Dermis blood vessel endothelial cell (primary cell): ENCODE data around the gene PLEKHG1. TPM values are rescaled to one million over a fixed set of nuclear protein-coding genes. Genes with fewer than 3 reads are reported as not detected.

Experiments
- DNase-seq: peaks from one replicate; pipeline ENCODE4 v3.0.0; 2010
- total RNA-seq: library from RNA; depleted of rRNA; stranded (reverse); fragments of >200 nt; gene quantifications from 2 replicates; pipeline ENCODE4 v1.2.3, GENCODE V29; 2014

The PLEKHG1 gene
- 42.3 and 74.5 TPM in 2 replicates for total RNA-seq

DNA sequence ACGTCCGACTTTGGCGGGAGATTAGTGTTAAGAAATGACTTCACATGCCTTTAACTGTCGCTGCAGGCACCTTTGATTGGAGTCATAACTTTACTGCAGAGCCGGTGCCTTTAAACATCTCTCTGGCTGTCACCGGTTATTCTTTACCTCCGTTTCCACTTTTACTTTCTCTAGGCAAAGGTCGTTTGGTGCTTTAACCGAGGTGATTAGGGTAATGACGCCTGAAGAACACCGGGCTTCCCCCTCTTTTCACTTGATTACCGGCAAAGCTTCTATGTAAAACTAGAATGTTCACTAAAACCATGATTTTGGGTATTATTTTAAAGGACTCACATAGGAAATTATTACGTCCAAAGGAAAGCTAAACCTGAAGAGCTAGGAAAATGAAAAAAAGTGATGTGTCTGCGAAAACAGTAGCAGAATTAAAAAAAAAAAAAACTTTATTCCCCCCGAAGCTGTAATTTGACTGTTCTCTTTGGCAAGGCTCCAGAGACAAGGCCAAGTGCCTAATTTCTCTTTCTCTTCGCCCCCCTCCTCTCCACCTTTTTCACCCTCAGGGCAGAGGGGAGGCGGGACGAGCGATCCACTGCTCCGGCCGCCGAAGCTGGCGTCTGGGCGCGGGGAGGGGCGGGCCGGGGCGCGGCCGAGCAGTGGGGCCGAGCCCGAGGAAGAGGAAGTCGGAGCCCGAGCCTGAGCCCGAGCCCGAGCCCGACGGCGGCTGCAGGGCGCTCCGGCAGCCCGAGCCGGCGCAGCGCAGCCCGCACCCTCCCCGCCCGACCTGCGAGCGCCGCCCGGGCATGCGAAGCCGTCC lies at the start of gene PLEKHG1:
PLEKHG1 (plus strand) TSS at position 687 of the 811 bp plus-strand sequence. CDS start 133,797 bp downstream, outside the sequence.
- peak; percentile 78 for DNase-seq

DNA sequence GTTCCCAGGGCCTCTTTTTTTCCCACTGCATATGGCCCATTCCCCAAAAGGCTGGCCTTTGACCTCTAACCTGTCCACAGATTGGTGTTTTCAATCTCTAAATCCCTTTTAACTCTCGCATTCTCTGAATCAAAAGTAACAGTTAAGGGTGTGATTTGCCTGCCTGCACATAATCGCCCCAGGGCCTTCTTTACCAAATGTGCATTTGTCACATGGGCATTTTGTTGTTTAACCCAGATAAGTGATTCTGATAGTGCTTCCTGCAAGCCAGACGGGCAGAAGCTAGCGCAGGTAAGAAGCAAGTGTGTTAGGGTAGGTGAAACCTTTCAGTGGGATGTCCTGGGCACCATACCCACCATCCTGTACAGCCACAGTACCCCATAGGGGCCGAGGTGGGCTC lies 49.4 kb upstream of the PLEKHG1 start:
- DNase-seq, result no peak

DNA sequence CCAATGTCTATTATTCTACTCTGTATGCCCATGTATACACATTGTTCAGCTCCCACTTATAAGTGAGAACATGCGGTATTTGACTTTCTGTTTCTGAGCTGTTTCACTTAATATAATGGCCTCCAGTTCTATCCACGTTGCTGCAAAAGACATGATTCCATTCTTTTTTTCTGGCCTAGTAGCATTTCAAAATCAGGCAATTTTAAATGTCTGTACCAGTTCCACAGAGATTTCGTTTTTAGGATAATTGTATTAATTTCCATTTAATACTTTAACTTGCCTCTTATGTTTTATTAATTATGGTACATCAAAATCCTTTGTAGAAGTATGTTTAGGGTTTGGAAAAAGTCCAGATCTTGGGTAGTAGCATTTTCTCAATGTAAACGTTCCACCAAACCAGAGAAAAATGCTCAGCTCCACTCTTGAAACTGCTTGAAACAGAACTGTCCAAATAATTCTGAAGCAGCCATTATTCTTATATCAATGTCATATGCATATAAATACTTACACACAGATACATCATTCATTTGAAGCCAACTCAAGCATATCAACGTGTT lies 42.6 kb upstream of the PLEKHG1 start:
- no peak for DNase-seq

DNA sequence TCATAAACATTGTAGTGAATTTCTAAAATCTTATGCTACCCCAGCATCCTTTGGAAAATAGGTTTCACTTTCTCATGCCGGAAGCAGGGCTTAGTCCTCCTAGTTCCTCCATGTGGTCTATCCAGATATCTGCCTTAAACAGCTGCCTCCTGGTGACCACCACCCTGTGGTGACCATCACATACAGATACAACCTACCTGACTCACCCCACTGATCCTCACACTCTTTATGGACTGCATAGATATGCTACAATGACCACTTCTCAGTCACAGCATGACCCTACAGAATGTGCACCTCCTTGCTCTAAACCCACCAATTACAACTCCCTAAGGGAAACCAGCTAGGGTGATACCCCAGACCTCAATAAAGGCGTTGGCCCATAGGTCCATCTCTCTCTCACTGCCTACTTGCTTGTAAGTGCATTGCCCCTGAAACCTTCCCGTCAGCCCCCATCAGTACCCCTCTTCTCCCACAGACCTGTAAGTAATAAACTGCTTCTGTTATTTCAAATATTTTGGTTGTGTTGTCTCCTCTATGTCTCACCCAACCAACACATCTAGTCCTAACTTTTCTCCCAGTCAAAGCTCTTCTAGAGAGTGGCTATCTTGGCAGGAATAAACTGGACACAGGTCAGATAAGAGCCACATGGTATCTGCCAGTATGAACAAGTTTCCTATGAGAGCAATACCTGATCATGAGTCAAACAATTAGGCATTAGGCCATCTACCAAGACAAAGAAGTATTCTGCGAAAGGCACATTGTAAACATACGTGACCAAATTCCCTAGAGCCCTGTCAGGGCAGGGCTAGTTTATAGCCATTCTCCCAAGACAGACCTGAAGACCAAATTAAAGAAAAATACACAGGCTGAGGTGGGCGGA lies 39.4 kb upstream of the PLEKHG1 start:
- DNase-seq, result no peak

DNA sequence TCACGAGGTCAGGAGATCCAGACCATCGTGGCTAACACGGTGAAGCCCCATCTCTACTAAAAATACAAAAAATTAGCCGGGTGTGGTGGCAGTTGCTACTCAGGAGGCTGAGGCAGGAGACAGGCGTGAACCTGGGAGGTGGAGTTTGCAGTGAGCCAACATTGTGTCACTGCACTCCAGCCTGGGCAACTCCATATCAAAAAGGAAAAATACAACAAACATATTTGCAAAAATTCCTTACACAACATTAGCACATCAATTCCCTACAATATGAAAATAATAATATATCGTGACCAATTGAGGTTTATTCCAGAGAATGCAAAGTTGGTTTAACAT lies 38.8 kb upstream of the PLEKHG1 start:
- DNase-seq, result no peak

DNA sequence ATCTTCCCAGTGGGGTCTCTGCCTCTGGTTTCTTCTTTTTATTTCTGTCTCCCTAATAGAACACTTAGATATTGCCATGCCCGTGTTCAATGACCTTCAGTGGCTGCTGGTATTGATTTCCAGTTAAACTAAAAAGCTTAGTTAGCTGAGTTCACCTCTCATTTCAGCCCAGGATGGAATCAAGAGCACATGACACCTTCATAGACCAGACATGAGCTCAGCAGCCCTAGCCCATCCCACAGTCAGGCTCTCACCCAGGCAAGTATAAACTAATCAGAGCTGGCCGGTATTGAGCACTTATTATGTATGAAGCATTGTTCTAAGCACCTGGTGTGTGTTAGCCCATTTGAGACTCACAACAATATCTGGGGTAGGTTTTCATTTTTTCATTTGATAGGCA lies 33.7 kb upstream of the PLEKHG1 start:
- no peak for DNase-seq

DNA sequence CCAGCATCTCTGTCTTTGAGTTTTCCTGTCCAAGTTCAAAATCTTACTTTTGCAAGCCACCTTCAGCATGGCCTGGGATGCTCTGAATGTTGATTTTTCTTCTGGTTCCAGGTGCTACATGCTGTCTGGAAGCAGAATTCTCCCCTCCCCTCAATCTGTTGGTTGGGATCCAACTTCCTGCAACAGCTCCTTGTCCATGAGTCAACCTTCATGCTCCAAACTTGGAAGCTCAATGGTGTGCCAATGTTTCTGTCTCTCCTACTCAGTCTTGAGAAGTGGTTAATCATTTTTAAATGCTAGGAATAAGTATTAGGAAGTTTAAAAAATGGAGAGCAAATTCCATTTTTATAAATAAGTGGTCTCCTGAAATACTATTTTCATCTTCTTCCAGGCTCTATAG lies 33.2 kb upstream of the PLEKHG1 start:
- peak; percentile 6 for DNase-seq

DNA sequence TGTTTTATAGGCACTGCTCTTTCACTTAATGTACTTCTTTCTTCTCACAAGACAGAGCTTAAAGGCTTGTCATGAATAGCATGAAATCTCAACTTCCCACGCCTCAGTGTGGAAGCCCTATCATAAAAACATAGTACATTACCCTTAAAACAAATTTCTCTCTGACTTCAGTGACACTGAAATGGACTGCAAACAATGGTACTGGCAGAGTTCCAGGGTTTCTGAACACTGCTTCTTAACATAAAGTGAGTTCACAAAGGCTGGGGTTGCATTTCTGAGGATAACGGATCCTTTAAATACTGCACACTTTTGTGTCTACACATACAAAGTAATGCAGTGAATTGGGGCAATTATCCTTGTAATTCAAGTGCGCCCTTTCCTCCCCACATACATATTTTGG lies 32.3 kb upstream of the PLEKHG1 start:
- DNase-seq, result peak; percentile 75

DNA sequence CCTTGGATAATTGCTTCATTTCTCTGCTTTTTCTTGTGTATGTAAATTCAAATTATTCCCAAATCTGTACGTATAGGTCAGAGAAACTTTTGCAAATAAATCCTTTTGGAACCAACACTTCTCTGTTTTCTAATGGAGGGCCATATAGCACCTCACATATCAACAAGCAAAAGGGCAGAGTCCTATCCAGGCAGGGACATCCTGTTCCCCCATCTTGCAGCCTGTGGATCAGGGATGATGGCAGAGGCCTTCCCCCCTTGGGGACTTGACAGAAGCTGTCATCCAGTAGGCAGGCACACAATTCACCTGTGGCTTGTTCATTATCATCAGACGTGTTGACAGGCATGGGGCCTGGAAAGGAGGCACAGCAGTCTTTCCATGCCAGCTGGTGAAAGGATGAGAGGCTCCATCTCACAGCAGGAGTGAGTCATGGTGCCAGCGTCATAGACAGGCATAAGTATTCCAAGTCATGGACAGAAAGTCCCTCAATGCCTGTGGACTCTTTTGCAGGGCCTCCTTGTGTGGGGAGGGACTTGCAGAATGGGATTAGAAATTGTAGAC lies 31.8 kb upstream of the PLEKHG1 start:
- DNase-seq, result peak; percentile 17

DNA sequence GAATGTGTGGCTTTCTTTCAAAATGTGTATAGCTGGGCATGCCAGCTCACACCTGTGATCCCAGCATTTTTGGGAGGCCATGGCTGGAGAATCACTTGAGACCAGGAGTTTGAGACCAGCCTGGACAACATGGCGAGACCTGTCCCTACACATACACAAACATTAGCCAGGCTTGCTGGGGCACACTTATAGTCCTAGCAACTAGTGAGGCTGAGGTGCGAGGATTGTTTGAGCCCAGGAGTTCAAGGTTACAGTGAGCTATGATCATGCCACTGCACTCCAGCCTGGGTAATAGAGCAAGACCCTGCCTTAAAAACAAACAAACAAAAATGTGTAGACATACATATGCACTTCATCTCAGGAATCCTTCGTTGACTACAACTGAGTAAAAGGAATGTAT lies 31.1 kb upstream of the PLEKHG1 start:
- no peak for DNase-seq

DNA sequence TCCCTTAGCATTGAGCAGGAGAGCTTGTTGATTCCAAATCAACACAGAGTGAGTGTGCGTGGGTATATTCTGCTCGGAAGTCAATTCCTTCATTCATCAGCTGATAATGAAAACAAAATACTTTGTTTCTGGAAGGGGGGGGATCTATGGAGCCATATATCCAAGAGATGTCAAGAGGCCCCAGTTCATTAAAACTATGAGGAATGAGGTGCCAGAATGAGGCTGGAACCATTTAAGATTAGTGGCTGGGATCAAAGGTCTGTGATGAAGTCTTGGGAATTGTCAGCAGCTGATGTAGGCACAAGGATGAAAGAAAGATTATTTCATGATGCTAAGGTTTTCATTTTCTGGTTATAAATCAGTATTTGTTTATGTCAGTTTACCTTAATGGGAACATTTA lies 30.5 kb upstream of the PLEKHG1 start:
- DNase-seq, result no peak

DNA sequence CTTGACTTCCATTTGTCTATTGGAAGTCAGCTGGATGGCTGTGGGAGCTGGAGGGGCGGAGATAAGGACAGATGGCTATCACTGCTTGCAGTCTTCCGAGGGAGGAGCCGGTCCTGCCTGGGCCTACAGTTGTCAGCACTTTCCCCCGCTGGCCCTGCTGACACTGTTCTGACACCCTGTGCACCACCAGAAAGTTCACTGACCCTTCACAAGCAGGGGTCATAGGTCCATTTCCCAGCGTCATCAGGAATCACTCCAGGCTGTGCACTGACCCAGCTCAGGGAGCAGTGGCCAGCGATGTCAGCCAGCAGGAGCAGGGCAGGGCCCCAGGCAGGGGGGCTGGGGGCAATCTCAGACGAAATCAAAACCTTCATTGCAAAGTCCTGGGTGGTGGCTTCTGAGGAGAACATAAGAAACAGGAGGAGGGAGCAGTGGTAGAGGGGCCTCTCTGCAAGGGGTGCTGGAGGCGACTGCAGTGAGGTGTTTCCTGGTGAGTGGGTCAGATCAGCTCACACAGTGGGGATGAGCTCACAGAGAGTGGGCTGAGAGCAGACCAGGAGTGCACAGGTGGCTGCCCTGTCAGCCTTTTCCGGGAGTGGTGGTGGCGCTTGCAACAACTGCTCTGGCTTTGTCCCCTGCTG lies 26.5 kb upstream of the PLEKHG1 start:
- DNase-seq, result no peak

DNA sequence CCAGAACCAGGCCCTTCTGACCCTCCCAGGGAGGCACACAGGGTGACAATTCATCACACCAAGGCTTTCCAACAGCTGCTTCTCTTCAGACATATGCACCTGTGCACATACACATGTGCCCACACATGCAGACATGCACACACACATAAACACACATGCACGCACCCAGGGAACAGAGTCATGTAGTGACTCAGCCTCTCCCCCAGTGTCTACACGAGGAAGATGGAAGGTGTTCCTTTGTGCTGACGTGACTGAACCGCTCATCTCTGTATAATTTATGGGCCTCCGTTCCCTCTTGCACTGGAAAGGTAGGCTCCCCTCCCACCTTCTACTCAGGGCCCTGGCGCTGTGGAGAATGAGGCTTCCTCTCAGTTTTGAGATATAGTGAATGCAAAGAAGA lies 23.8 kb upstream of the PLEKHG1 start:
- DNase-seq, result no peak

DNA sequence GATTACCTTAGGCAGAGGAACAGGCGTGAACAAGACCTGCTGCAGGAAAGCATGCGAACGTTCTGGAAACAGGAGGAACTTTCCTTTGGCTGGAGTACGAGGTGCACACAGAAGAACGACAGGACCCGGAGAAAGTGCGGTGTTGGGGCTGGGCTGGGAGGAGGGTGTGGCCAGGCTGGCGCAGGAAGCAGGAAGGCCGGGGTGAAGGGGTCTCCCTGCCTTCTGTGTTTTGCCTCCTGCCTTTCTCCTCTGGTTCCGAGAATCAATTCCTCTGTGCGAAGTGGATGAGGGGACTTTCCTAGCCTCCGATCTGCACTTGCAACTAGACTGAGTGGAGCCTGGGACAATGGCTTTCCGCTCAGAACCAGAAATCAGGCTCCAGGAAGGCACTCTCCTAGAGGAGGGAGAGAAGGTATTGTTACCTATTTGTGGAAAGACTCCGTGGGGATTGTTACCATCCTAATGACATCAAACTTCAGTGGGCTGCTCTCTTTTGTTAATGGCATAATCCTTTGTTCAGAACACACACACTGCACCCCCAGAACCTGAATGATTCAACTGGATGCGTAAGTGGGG lies 22.9 kb upstream of the PLEKHG1 start:
- DNase-seq, result peak; percentile 29

DNA sequence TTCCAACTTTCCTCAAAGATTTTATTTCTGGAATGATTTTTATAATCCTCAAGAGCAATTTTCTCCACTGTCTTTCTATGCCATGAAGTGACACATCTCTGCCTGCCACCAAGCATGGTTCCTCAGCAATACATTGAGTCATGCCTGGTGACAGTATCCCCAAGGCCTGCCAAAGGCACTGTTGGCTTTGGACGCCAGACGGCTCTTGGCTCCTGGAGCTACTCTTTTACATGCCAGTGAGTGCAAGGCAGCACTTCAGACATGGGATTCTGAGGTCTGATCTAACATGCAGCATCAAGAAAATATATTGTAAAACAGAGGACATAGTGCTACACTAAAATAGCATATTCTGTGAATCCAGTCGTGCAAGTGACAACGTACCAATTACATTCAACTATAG lies 20.1 kb upstream of the PLEKHG1 start:
- no peak for DNase-seq

DNA sequence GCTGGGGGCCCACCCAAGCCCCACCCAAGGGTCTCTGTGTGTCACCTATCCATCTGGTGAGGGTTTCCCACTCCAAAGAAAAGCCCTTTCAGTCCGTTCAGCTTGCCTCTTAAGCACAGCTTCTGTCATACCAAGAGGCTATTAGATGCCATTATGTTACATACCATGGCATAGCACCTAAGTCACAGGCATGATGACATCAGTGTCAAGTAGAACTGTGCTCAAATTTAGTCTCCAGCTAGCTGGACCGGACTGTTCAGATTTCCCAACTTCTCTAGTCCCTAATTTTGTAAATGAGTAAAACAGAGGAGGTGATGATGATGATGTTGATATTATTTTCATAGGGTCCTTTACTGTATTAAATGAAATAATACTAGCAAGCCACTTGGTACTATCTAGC lies 19.2 kb upstream of the PLEKHG1 start:
- no peak for DNase-seq

DNA sequence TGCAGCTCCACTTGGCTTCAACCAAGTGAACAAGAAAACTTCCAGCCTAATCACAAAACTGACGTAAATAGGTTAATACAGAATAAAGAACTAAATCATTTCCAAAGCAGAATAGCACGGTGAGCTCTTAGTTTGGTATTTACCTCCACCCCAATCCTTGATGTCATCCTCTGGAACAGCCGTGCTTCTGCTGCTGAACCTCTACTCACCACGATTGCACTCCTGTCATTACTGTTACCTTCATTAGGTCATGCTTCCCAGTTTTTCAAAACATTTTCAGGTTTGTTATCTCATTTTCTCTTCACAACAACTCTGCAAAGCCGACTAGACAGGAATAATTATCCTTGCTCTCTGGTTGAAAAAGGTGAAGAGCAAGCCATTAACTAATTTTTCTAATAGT lies 15.6 kb upstream of the PLEKHG1 start:
- no peak for DNase-seq

DNA sequence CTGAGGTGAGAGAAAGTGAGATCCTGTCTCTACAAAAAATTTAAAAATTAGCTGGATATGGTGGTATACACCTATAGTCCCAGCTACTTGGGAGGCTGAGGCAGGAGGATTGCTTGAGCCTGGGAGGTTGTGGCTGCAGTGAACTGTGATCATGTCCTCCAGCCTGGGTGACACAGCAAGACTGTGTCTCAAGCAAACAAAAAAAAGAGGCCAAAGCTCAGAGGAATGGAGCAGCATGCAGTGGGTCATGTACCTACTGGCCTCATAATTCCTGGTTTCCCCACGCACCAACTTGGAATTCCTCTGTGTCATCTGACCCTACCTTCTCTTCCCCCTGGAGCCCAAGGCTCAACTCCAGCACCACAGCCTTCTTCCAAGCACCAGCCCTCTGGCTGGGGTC lies 15.1 kb upstream of the PLEKHG1 start:
- no peak for DNase-seq

DNA sequence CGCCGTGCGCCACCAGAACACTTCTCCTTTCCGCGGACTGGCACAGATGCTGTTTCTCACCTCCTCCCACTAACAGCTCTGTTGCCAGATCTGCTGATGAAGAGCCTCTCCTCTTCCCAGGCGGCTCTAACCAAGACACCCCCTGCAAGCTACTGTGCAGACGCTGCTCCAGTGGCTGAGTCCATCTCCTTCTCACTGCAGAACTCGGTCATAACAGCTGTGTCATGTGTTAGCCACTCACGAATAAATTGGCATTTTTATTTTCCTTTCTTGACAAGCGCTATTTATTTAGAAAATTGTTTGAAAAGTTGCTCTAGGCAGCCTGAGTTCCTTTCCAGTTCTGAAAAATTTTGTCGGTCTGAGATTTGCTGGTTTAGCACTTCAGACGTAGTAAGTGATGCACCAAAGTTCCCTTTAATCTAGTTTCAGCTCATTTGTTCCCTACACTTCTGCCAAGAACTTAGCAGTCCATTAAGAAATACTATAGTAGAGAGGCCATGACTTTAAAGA lies 12.8 kb upstream of the PLEKHG1 start:
- DNase-seq, result no peak

DNA sequence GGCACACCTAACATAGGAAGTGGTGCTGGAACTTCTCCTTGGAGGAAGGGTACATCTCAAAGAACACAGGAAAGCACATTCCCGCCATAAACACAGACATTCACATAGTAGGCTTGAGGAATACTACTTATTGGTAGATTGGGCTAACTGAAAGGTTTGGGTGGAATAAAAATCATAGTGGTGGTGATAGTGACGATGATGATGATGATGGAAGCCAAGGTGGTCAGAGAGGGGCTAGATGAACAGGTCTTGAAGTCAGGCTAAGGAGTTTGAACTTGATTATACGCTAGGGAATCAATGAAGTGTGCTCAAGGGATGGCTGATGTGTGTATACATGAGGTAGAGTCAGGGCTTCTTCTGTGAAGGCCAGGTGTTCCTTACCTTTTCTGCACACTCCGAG lies 12.0 kb upstream of the PLEKHG1 start:
- DNase-seq, result no peak

DNA sequence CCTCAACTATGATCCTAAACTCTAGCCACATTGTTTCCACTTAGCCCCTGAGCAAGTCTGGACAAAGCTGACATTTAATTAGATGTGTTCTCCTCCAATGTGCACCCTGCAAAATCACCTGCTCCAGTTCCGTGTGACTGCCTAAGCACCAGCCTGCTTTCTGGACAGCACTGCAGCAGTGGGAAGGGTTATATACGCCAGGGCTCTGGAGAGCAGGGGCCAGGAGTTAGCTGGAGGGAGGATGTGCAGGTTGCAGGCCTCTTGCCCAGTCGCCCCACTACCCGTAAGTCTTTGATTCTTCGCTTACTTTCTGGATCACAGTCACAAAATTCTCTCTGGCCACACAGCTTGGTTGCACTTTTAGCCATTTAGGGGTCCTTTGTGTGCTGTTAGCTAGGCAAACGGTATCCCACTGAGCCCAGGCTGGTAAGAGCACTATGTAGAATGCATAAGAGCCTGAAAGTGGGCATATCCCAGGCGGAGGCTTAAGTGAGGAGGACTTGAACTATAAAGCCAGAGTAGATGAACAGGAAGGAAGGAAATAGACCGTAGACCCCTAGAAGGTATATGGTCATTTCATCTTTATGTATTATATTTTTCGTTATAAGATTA lies 10.7 kb upstream of the PLEKHG1 start:
- DNase-seq, result no peak

DNA sequence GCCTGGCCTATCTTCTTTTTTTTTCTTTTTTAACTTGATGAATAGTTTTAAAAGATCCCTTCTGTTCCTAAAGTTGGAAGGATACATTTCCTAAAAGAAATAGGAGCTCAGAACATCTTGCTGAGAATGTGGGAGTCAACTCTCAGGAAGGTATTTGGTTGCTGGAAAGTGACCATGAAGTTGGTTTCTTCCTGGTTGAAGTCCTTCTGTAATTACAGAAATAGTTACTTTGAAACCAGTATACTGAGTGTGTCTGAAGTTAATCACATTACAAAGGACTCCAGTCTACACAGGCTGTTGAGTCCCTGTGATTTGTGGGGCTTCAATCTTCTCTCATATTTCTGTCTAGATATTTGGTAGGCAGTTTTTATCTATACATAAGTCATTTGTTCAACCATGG lies 9.8 kb upstream of the PLEKHG1 start:
- DNase-seq, result no peak
